Peyer's patch (tissue), 4 donors: ENCODE measurements around the gene POLR3GL.
A peak's percentile ranks its signal among the peaks of the same experiment; 100 is the strongest.

Experiments
- POLR2A ChIP-seq, 2 donors: fragments of 450-650 bp; IDR thresholded peaks; one replicate each; pipeline ENCODE4 v1.5.1; 2017; ENCODE audit warnings: antibody characterized with exemption in 2 of 2, mild to moderate bottlenecking in 2 of 2, moderate library complexity in 2 of 2
- TF ChIP-seq, protein P1 (sequence below), 6 experiments: fragments of 450-650 bp in 4 of 6; fragments of 200-600 bp in 2 of 6; sonication (generic) in 1 of 6; IDR thresholded peaks; one replicate each; pipeline ENCODE4 v1.5.1; 2017 to 2019; ENCODE audit warnings: antibody characterized with exemption in 6 of 6, mild to moderate bottlenecking in 3 of 6, moderate library complexity in 1 of 6

- TF ChIP-seq, protein P1, sequence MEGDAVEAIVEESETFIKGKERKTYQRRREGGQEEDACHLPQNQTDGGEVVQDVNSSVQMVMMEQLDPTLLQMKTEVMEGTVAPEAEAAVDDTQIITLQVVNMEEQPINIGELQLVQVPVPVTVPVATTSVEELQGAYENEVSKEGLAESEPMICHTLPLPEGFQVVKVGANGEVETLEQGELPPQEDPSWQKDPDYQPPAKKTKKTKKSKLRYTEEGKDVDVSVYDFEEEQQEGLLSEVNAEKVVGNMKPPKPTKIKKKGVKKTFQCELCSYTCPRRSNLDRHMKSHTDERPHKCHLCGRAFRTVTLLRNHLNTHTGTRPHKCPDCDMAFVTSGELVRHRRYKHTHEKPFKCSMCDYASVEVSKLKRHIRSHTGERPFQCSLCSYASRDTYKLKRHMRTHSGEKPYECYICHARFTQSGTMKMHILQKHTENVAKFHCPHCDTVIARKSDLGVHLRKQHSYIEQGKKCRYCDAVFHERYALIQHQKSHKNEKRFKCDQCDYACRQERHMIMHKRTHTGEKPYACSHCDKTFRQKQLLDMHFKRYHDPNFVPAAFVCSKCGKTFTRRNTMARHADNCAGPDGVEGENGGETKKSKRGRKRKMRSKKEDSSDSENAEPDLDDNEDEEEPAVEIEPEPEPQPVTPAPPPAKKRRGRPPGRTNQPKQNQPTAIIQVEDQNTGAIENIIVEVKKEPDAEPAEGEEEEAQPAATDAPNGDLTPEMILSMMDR (IDR thresholded peaks at IDR 0.05), result no peak
- peak; percentile 18 to 60 for TF ChIP-seq POLR2A (IDR thresholded peaks at IDR 0.05)
Observed at GRCh38 chr1:145994391-145995120, 30.1 kb downstream of the POLR3GL start.
